22Rv1 (cell line): ENCODE results near the gene MFSD11.
"Not testable (repeated sequence)": the region's sequence is repeated elsewhere in the genome, so short reads cannot be mapped to it uniquely, and the experiment has no call there.

ENCODE experiments used
- H3K27ac ChIP-seq: fragments of 450-650 bp; 2 replicates; pipeline ENCODE4 v1.5.1; 2017
- CTCF ChIP-seq: fragments of 450-650 bp; IDR thresholded peaks from 2 replicates; pipeline ENCODE4 v1.5.1; 2017; ENCODE audit warnings: mild to moderate bottlenecking
- ZFX ChIP-seq: fragments of 450-650 bp; IDR thresholded peaks from 2 replicates; pipeline ENCODE4 v1.6.1; 2017; ENCODE audit warnings: antibody characterized with exemption, borderline replicate concordance

MFSD11 gene

GRCh38 chr17:76696763-76697701 is 40.9 kb upstream of the MFSD11 start:
- no peak for TF ChIP-seq CTCF
- TF ChIP-seq ZFX: no peak
- no peak overlapping the region for H3K27ac ChIP-seq

GRCh38 chr17:76697702-76698465 is 40.0 kb upstream of the MFSD11 start:
- TF ChIP-seq ZFX: no peak
- no peak for TF ChIP-seq CTCF
- no peak overlapping the region for H3K27ac ChIP-seq

- not testable (repeated sequence) for H3K27ac ChIP-seq
Observed at GRCh38 chr17:76698466-76698977, 39.4 kb upstream of the MFSD11 start.

- no peak overlapping the region for H3K27ac ChIP-seq
- no peak for TF ChIP-seq CTCF
- no peak for TF ChIP-seq ZFX
Observed at GRCh38 chr17:76700270-76700616, 37.7 kb upstream of the MFSD11 start.

- no peak overlapping the region for H3K27ac ChIP-seq
- no peak for TF ChIP-seq CTCF
- no peak for TF ChIP-seq ZFX
Observed at GRCh38 chr17:76700617-76701470, 37.1 kb upstream of the MFSD11 start.

GRCh38 chr17:76701471-76701967 is 36.4 kb upstream of the MFSD11 start:
- H3K27ac ChIP-seq: no peak overlapping the region
- TF ChIP-seq CTCF (no peak), ZFX (no peak)

- no peak overlapping the region for H3K27ac ChIP-seq
- TF ChIP-seq CTCF (no peak), ZFX (no peak)
Observed at GRCh38 chr17:76702076-76702475, 35.8 kb upstream of the MFSD11 start.
